SKM-1 treated with dmso at 0.1 percent for 144 hours (cell line): ENCODE data around the gene VPS37D.
"Not testable (repeated sequence)": the region's sequence is repeated elsewhere in the genome, so short reads cannot be mapped to it uniquely, and the experiment has no call there.

Experiments
- DNase-seq: peaks from one replicate; lab custom pipeline; 2025; ENCODE audit not compliant: unreplicated experiment; lab: John Stamatoyannopoulos, UW

Gene VPS37D, protein sequence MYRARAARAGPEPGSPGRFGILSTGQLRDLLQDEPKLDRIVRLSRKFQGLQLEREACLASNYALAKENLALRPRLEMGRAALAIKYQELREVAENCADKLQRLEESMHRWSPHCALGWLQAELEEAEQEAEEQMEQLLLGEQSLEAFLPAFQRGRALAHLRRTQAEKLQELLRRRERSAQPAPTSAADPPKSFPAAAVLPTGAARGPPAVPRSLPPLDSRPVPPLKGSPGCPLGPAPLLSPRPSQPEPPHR

DNA sequence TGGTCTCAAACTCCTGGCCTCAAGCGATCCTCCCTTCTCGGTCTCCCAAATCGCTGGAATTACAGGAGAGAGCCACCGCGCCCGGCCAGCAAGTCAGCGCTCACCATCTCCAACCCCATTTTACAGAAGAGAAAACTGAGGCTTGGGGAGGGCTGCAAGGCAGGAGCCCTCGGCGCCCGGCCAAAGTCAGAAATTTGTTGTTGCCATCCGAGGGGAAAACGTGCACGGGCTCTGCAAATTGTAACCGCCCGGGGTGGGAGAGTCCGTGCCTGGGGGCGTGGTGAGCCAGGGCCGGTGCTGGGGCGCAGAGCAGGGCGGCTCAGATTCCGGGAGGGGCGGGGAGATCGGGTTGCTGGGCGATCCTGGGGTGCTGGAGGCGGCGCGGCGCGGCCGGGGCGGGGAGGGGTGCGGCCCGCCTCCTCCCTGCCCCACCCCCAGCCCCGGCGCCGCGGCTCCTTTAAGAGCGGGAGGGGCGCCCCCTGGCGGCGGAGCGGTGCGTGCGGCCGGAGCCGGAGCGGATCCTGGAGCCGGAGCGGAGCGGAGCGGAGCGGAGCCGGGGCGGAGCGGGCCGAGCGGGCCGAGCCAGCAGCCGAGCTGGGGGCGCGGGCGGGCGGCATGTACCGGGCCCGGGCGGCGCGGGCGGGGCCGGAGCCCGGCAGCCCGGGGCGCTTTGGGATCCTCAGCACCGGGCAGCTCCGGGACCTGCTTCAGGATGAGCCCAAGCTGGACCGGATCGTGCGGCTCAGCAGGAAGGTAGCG, at the start of gene VPS37D:
Gene VPS37D (plus strand): TSS at position 488 of the 759 bp plus-strand sequence. CDS start 128 bp downstream, at position 616.
- DNase-seq = peak; percentile 77

DNA sequence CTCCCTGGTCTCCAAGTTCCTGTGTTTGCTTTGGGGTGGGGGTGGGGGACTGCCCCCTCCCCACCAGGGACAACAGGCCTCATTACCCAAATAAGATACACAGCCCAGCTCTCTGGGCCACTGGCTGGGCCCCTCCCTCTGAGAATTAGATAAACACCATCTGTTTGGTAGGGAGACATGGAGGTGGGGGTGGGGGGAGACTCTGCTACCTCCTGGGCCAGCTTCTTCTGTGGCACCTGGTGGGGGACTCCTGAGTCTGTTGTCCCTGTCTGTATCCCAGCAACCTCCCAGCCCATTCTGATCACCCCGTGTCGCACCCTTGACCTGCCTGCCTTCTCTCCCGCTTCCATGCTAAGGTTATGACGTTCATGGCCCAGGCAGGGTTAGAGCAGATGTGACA, 49.1 kb upstream of the VPS37D start:
- DNase-seq = no peak

DNA sequence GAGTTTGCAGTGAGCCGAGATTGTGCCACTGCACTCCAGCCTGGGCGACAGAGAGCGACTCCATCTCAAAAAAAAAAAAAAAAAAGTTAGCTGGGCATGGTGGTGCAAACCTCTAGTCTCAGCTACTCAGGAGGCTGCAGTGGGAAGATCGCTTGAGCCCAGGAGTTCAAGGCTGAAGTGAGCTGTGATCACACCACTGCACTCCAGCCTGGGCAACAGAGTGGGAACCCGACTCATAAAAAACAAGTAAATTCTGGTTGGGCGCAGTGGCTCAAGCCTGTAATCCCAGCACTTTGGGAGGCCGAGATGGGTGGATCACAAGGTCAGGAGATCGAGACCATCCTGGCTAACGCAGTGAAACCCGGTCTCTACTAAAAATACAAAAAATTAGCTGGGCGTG, 48.2 kb upstream of the VPS37D start:
- not testable (repeated sequence) for DNase-seq

GRCh38 chr7:73621168-73622063, 46.2 kb upstream of the VPS37D start:
- no peak for DNase-seq

DNA sequence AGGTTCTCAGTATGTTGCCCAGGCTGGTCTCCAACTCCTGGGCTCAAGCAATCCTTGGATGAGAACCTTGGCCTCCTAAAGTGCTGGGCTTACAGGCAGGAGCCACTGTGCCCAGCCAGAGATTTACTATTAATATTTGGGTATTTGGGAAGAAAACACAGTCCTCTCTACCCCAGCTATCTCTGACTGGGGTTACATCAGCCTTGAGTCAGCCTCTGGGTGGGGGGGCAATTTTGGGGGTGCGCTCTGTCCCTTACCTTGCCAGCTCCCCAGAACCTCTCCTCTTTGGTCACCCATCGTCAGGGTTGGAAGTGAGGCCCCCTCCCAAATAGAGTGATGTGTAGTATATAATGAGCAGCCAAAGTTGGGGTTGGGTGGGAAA, 45.1 kb upstream of the VPS37D start:
- no peak for DNase-seq

DNA sequence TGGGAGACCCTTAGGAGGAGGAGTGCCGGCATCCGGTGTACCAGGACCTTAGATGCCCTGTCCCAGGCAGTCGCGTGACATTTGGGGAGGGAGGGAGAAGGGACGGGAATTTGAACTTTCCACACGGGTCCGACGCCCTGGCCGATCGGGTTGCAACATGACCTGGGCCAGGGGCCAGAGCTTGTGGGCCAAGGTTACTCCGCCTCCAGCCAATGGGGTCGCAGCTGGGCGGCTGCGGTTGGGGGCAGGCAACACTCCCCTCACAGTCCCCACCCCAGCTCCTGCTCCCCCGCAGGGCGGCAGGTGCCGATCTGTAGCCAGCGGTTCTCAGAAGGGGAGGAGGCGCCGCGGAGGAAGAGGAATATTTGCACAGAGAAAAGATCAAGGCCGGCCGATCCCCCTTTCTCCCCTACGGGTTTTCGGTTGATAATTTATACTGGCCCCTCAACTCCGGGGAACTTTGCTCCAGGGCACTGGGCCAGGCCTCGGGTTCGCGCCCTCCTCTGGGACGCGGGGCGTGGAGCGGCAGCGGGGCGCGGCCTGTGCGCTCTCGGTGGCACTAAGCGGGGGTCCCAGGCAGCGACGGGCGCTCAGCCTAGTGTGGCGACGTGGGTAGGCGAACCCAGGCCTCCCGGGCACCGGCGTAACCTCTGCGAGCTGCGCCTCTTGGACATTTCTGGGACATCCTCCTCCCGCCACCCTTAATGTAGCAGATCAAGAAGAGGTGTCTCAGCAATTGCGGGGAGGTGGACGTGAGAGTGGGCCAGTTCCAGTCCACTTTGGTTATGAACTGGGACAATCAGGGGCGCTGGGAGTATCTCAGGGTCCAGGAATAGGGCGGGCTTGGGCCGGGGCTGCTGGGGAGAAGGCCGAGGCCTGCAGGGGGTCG, 44.5 kb upstream of the VPS37D start:
- DNase-seq = no peak

GRCh38 chr7:73623798-73624668, 43.6 kb upstream of the VPS37D start, which contains the start of gene MLXIPL:
MLXIPL (minus strand) TSS chr7:73624522; CDS start chr7:73624492, 30 bp downstream.
- no peak for DNase-seq

- DNase-seq = no peak
Measured at GRCh38 chr7:73624669-73625001, 43.0 kb upstream of the VPS37D start.

DNA sequence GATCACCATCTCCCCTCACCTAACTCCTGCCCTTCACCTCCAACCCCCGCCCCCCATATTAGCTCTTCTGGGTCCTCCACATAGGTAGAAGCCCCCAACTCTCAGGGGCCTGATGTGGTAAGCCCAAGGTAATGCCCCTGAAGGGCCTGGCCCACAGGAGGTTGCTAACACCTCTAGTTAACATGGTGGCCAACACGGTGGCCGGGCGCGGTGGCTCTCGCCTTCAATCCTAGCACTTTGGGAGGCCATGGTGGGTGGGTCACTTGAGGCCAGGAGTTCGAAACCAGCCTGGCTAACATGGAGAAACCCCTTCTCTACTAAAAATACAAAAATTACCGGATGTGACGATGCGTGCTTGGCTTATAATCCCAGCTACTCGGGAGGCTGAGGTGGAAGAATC, 42.4 kb upstream of the VPS37D start:
- no peak for DNase-seq

DNA sequence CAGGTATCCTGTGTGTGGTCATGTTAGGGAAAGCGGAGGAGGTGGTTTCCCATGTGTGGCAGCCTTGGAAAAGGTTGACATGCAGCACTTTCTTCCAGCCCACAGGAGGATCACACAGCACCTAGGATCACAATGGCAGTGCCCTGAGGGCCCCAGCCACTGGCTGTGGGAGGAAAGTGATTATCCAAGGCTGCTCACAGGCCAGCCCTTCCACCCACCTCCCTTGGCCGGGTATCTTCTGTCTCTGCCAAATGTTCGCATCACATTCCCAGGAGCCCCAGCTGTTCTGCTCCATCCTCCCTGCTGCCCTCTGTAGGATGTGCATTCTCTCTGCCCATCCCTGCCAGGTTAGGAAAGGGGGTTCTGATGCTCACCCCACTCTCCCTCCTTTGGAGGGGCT, 40.8 kb upstream of the VPS37D start:
- DNase-seq = no peak

DNA sequence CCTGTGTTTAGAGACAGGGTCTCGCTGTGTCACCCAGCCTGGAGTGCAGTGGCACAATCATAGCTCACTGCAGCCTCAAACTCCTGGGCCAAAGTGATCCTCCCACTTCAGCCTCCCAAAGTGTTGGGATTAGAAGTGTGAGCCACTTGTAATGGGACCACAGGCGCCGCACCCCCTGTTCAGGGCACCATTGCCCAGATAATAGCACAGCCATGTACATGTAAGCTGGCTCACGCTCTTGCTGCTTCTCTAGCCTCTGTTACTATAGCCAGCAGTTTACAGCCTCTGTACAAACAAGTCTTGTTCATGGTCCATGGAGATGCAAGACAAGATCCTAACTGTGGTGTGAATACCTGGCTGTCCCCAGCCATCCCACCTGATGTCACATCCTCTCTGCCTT, 39.1 kb upstream of the VPS37D start:
- no peak for DNase-seq

- no peak for DNase-seq
Measured at GRCh38 chr7:73631558-73631957, 36.1 kb upstream of the VPS37D start.

GRCh38 chr7:73633323-73633722, 34.3 kb upstream of the VPS37D start:
- no peak for DNase-seq

- no peak for DNase-seq
Measured at GRCh38 chr7:73633844-73634243, 33.8 kb upstream of the VPS37D start.

DNA sequence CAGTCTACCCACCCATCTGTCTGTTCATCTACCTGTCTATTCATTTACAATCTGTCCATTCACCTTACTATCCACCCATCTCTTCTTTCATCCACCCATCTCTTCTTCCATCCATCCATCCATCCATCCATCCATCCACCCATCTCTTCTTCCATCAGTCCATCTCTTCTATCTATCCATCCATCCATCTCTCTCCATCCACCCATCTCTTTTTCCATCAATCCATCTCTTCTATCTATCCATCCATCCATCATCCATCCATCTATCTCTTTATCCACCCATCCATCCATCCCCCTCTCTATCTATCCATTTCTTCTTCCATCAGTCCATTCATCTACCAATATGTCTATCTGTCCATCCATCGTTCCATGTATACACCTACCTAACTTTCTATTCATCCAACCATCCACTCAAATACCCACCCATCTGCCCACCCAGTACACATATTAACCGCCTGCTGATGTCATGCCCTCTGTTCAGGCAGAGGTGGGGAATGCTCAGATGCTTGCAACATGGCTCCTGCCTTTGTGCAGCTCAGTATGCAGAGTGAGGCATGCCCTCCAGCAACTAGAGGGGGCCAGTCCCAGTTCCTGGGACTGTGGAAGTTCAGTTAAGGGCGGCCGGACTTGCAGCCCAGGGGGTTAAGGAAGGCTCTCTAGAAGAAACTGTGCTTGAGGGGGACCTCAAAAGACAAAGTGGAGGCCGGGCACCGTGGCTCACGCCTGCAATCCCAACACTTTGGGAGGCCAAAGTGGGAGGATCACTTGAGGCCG, 32.0 kb upstream of the VPS37D start:
- DNase-seq = no peak

- DNase-seq = peak; percentile 12
Measured at GRCh38 chr7:73638911-73639310, 28.7 kb upstream of the VPS37D start.

GRCh38 chr7:73642834-73643233, 24.8 kb upstream of the VPS37D start:
- no peak for DNase-seq

DNA sequence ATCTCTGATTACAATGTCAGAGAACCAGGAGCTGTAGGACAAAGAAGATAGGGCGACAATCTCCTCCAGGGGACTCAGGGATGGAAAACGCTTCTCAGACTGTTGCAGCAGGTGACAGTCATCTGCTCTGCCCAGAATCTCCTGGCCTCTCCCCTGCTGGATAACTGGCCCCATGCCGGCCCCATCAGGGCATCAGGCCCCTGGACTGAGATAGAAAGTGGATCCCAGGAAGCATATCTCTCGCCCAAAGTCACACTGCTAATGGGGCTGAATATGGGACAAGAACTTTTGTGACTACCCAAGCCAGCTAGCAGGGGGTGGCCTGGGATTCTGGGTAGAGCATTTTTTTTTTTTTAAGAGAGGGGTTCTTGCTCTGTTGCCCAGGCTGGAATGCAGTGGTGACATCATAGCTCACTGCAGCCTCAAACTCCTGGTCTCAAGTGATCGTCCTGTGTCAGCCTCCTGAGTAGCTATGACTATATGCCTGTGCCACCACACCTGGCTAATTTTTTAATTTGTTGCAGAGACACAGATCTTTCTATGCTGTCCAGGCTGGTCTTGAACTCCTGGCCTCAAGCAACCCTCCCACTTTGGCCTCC, 22.8 kb upstream of the VPS37D start:
- no peak for DNase-seq
